HepG2 (cell line): ENCODE measurements around the gene STEAP3.

Experiments used
- MXI1 ChIP-seq: IDR thresholded peaks from 3 replicates; pipeline ENCODE4 v1.6.1; 2012; ENCODE audit warnings: low read depth, low read length, inconsistent platforms, borderline replicate concordance
- RELA ChIP-seq: sonication (generic); formaldehyde crosslinking; IDR thresholded peaks from 2 replicates; pipeline ENCODE4 v1.4.0; 2020; ENCODE audit warnings: missing genetic modification reagents
- ZNF614 ChIP-seq: IDR thresholded peaks from 2 replicates; pipeline ENCODE4 v1.6.1; 2018; ENCODE audit warnings: missing biosample characterization, missing genetic modification reagents, inconsistent platforms, borderline replicate concordance
- TF ChIP-seq, protein P1 (sequence below): sonication (generic); formaldehyde crosslinking; IDR thresholded peaks from 2 replicates; pipeline ENCODE4 v1.5.0; 2020; ENCODE audit warnings: mild to moderate bottlenecking, missing genetic modification reagents

DNA sequence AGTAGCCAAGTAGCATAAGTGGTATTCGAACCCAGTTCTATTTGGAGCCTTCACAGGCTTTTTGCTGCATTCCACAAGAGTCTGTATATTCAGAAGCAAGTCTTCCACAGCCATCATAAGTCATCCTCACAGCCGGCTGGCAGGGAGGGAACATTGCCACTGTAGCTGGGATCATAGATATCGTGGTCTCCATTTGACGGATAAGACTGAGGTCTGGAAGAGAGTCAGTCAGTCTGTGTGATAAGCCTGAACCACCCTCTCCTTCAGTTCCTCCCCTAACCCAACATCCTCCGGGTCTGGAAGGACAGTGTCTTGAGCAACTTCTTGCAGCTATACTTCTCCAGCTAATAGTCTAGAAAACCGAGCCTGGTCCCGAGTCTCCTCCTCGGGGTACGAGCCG, 48.1 kb upstream of the STEAP3 start:
- TF ChIP-seq ZNF614 (CRISPR knock-in tag): no peak
- TF ChIP-seq, protein P1, sequence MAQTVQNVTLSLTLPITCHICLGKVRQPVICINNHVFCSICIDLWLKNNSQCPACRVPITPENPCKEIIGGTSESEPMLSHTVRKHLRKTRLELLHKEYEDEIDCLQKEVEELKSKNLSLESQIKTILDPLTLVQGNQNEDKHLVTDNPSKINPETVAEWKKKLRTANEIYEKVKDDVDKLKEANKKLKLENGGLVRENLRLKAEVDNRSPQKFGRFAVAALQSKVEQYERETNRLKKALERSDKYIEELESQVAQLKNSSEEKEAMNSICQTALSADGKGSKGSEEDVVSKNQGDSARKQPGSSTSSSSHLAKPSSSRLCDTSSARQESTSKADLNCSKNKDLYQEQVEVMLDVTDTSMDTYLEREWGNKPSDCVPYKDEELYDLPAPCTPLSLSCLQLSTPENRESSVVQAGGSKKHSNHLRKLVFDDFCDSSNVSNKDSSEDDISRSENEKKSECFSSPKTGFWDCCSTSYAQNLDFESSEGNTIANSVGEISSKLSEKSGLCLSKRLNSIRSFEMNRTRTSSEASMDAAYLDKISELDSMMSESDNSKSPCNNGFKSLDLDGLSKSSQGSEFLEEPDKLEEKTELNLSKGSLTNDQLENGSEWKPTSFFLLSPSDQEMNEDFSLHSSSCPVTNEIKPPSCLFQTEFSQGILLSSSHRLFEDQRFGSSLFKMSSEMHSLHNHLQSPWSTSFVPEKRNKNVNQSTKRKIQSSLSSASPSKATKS (CRISPR knock-in tag): no peak
- no peak for TF ChIP-seq RELA
- TF ChIP-seq MXI1: no peak
